ENCODE data around the gene UBE2D4. TPM values are rescaled to one million over a fixed set of nuclear protein-coding genes. Genes with fewer than 3 reads are reported as not detected.

Gene UBE2D4
- total RNA-seq, 1 donor: 32.3 TPM

DNA sequence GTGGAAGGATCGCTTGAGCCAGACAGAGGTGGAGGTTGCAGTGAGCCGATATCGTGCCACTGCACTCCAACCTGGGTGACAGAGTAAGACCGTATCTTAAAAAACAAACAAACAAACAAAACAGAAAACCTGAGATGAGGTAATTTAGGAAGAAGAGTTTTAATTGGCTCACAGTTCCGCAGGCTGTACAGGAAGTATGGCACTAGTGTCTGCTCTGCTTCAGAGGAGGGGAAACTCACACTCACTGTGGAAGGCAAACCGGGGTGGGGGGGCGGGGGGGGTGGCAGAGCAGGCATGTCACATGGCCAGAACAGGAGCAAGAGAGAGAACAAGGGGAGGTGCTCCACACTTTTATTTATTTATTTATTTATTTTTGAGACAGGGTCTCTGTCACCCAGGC is 5.1 kb downstream of the UBE2D4 start:
- no peak overlapping the region for H3K4me3 ChIP-seq (ENCODE audit: low read depth, low read length)
- TF ChIP-seq, protein P1, sequence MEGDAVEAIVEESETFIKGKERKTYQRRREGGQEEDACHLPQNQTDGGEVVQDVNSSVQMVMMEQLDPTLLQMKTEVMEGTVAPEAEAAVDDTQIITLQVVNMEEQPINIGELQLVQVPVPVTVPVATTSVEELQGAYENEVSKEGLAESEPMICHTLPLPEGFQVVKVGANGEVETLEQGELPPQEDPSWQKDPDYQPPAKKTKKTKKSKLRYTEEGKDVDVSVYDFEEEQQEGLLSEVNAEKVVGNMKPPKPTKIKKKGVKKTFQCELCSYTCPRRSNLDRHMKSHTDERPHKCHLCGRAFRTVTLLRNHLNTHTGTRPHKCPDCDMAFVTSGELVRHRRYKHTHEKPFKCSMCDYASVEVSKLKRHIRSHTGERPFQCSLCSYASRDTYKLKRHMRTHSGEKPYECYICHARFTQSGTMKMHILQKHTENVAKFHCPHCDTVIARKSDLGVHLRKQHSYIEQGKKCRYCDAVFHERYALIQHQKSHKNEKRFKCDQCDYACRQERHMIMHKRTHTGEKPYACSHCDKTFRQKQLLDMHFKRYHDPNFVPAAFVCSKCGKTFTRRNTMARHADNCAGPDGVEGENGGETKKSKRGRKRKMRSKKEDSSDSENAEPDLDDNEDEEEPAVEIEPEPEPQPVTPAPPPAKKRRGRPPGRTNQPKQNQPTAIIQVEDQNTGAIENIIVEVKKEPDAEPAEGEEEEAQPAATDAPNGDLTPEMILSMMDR (IDR thresholded peaks at IDR 0.05; ENCODE audit: insufficient read depth, low read length): no peak
- no peak for DNase-seq (ENCODE audit: low read depth)

DNA sequence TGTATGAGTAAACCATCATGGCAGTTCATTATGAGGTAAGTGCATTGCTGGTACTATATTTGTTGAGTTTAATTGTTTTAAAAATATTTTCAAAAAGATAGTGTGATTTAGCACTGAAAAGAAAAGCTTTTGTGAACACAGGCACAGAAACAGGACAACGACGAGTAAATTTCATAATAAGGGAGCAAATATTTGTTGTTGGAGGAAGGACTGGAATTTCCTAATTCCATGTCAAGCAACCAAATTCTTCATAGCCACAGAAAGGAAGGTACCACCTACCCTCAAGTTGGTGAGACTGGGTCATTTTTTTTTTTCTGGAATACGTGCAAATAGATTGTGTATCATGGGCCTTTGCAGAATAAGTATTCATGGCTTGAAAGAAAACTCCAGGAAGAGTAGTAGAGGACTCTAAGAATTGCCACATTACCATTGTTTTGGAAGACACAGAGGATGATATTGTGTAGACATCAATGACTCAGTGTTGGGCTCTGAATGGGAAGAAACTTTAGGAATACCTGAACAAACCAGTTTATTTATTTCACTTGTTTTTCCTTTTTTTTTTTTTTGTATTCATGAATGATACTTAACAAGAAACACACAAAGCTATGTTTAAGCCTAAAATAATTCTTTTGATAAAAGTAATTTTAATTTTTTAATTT is 7.8 kb downstream of the UBE2D4 start:
- no peak for DNase-seq (ENCODE audit: low read depth)
- H3K4me3 ChIP-seq (ENCODE audit: low read depth, low read length): no peak overlapping the region
- TF ChIP-seq, protein P1 (IDR thresholded peaks at IDR 0.05; ENCODE audit: insufficient read depth, low read length): no peak

DNA sequence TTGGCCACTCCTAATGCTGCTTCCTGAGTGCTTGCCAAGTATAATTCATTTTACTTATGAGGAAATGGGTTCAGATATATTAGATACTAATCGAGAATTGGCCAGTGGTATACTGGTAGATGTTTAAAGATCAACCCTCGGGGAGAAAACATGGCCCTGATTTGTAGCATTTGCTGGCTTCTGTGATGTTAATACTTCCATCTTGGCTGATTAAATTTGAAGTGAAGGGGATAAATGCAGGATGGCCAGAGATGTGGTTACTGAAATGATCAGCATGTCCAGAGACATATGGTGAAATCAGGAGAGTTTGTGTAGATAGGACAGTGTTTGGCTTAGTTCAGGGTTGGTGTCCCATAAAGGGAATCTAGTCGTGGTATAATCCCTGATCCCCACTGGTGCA is 11.2 kb downstream of the UBE2D4 start:
- no peak for DNase-seq (ENCODE audit: low read depth)
- H3K4me3 ChIP-seq (ENCODE audit: low read depth, low read length): no peak overlapping the region
- TF ChIP-seq, protein P1 (IDR thresholded peaks at IDR 0.05; ENCODE audit: insufficient read depth, low read length): no peak

GRCh38 chr7:43938892-43939482 is 12.8 kb downstream of the UBE2D4 start:
- TF ChIP-seq, protein P1 (IDR thresholded peaks at IDR 0.05; ENCODE audit: insufficient read depth, low read length): no peak
- DNase-seq (ENCODE audit: low read depth): no peak
- H3K4me3 ChIP-seq (ENCODE audit: low read depth, low read length): no peak overlapping the region

- DNase-seq (ENCODE audit: low read depth): no peak
- no peak overlapping the region for H3K4me3 ChIP-seq (ENCODE audit: low read depth, low read length)
- TF ChIP-seq, protein P1 (IDR thresholded peaks at IDR 0.05; ENCODE audit: insufficient read depth, low read length): no peak
Observed at GRCh38 chr7:43942250-43942649, 16.0 kb downstream of the UBE2D4 start.

- TF ChIP-seq, protein P1 (IDR thresholded peaks at IDR 0.05; ENCODE audit: insufficient read depth, low read length): no peak
- no peak for DNase-seq (ENCODE audit: low read depth)
- no peak overlapping the region for H3K4me3 ChIP-seq (ENCODE audit: low read depth, low read length)
Observed at GRCh38 chr7:43942997-43943396, 16.8 kb downstream of the UBE2D4 start.

Measured in fibroblast of the aortic adventitia (primary cell).